GM12873 (cell line): Measurements from ENCODE around the gene RIMS1.

ENCODE experiments used
- CTCF ChIP-seq: IDR thresholded peaks from 2 replicates; pipeline ENCODE4 v1.5.1; 2012; ENCODE audit warnings: low read depth, mild to moderate bottlenecking, moderate library complexity, low read length, control low read depth; ENCODE audit not compliant: insufficient read depth; ENCODE audit errors: missing control alignments

Gene RIMS1

GRCh38 chr6:71908162-71908765 lies 21.9 kb downstream of the RIMS1 start:
- TF ChIP-seq CTCF: no peak

DNA sequence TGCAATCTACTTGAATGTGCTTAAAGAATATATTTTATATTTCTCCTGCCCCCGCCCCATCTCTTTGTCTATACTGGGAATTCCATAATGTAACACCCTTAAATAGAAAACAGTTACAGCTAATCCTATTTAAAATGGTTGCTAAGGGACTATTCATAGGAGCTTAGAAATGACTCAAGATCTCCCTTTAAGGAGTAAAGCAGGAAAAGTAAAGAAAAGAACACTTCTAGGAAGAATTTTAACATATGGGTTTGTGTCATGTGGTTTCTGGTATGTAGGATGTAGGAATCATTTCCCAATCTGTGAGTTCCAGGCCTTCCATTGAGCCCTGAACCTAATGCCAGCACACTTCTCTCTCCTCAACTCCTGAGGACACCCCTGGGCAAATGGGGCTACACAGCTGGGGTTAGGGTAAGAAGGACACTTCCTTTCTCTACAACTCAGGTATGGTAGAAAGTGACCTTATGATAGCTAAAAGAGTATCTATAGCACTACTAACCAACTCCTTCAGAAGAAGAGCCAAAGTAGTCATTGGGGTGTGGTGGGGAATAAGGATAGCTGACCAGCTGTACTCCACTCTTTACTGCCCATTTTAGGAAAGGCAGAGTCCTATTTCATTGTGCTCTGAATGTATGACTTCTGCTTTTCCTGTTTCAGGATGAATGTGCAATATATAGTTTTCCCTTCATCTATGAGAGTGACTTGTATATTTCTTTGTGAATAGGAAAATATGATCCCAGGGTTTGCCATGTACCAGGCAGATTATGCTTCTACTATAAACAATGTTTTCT lies 27.3 kb downstream of the RIMS1 start:
- TF ChIP-seq CTCF: no peak

DNA sequence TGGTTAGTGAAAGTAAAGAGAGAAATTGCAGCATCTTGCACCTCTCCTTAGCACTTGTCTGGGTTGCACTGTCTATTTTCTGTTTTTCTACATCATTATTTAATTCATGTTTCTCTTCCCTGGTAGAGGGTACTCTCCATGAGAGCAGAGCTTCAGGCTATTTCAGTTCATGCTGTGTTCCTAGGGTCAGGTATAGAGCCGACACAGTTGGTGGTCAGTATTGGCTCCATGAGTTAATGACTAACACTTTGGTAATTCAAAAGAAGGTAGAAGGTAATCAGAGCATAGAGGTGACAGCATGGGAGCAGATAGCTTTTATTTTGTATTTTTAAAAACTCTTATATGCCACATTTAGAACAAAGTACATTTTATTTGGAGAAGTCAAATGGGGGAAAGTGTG lies 42.7 kb downstream of the RIMS1 start:
- no peak for TF ChIP-seq CTCF

GRCh38 chr6:71933881-71934280 lies 47.5 kb downstream of the RIMS1 start:
- no peak for TF ChIP-seq CTCF

DNA sequence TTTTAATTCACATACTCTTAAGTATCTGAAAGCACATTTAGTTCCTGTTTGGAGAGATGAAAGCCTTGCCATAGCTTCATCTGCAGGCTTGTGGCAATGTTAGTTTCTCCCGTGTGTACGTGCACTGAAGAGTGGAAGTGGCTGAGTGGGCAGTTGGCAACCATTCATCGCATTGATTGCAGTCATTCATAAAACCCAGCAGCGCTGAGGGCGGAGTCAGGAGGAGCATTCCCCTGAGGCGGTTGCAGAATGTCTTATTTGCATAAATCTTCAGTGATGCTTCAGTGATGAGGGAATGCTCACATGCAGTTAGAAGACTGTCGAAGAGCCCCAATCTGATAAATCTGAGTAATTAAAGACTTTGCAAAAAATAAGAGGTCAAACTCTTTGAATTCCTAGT lies 79.1 kb downstream of the RIMS1 start:
- no peak for TF ChIP-seq CTCF

GRCh38 chr6:71967436-71967835 lies 81.1 kb downstream of the RIMS1 start:
- no peak for TF ChIP-seq CTCF

DNA sequence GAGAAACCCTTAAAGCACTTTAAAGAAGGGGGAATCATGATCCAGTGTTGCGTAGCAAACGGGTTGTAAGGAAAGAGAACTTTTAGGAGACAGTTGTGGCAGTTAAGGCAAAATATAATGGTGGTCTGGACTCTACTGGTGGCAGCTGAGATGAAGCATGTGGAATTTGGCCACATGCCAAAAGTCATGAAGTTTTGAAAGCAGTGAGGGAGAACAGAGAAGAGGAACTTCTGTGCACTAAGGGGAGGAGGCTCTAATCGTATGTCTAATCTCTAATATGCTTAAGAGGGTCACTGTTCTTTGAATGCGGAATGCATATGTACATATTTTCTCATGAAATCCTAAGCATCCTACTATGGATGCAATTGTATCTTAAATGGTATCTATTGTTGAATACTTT lies 91.5 kb downstream of the RIMS1 start:
- no peak for TF ChIP-seq CTCF
